Activated CD4-positive, alpha-beta T cell treated with anti-CD3 and anti-CD28 coated beads for 36 hours (primary cell): ENCODE measurements around the gene CDSN. TPM values are rescaled to one million over a fixed set of nuclear protein-coding genes. Genes with fewer than 3 reads are reported as not detected.
A peak's percentile ranks its signal among the peaks of the same experiment; 100 is the strongest.

Experiments
- ATAC-seq: fragments of 200-7000 bp; cut with Tn5 transposase; one replicate; pipeline ENCODE4 v1.10.0; 2021; ENCODE audit warnings: mild to moderate bottlenecking, moderate library complexity
- CTCF ChIA-PET: fragments of 350-600 bp; sonication (Branson Sonifier 250); formaldehyde crosslinking; loops from one replicate; lab custom pipeline; 2021; ENCODE audit warnings: antibody characterized with exemption; lab: Charles Lee
- POLR2A ChIA-PET: fragments of 350-600 bp; sonication (Branson Sonifier 250); formaldehyde crosslinking; loops from one replicate; lab custom pipeline; 2021; ENCODE audit warnings: antibody characterized with exemption, inconsistent platforms; lab: Charles Lee
- DNase-seq: peaks from one replicate; pipeline ENCODE4 v3.0.0-alpha.2; 2020
- H3K27ac Mint-ChIP-seq: one replicate; pipeline ENCODE4 v1.8.0; 2021; ENCODE audit warnings: mixed read lengths
- H3K27me3 Mint-ChIP-seq: one replicate; pipeline ENCODE4 v1.8.0; 2021; ENCODE audit warnings: mixed read lengths
- H3K36me3 Mint-ChIP-seq: one replicate; pipeline ENCODE4 v1.8.0; 2021; ENCODE audit warnings: low read depth, mixed read lengths
- H3K4me1 Mint-ChIP-seq: one replicate; pipeline ENCODE4 v1.8.0; 2021; ENCODE audit warnings: mixed read lengths
- H3K4me3 Mint-ChIP-seq: one replicate; pipeline ENCODE4 v1.8.0; 2021; ENCODE audit warnings: mild to moderate bottlenecking, moderate library complexity, mixed read lengths
- H3K9me3 Mint-ChIP-seq: one replicate; pipeline ENCODE4 v1.8.0; 2021; ENCODE audit warnings: low read depth, mixed read lengths
- intact Hi-C, 2 experiments: fragments of 100-400 bp; cut with DNase I in 1 of 2; cut with micrococcal nuclease in 1 of 2; formaldehyde crosslinking; loops; one replicate each; pipeline versions ENCODE4 v1.14.2 to v1.15.1; 2022 to 2024; cut with DNase I, micrococcal nuclease
- total RNA-seq, 2 experiments: library from RNA; stranded (reverse); gene quantifications; one replicate each; pipeline ENCODE4 v1.2.3, GENCODE V29; 2021

Gene CDSN
- total RNA-seq, 2 experiments from 2014 or later: not detected

- POLR2A ChIA-PET: no interaction called here
- Mint-ChIP-seq H3K4me1 (no peaks in the 10 kb centered on the region), H3K27me3 (peaks cover 2% of the 10 kb centered on the region), H3K36me3 (no peaks in the 10 kb centered on the region), H3K9me3 (no peaks in the 10 kb centered on the region), H3K4me3 (no peak overlapping the region), H3K27ac (no peak overlapping the region)
- CTCF ChIA-PET: interaction anchor here (1.0 to 1.2 kb wide), 3 partner anchors 12 to 574 kb away, joined by 3 to 5 read pairs (median 3); no protein-coding TSS in a partner anchor
- no peak for ATAC-seq
- no peak for DNase-seq
- intact Hi-C loops: no loop called here
Observed at GRCh38 chr6:31114970-31115849, 5.0 kb downstream of the CDSN start.

GRCh38 chr6:31114541-31114878, 5.7 kb downstream of the CDSN start, which contains the start of gene PSORS1C1:
TSS of gene PSORS1C1 (plus strand) at chr6:31114800. CDS start at chr6:31129633, 14,833 bp downstream.
- POLR2A ChIA-PET: no interaction called here
- H3K27me3 Mint-ChIP-seq: peaks cover 2% of the 10 kb centered on the region
- H3K36me3 Mint-ChIP-seq: no peaks in the 10 kb centered on the region
- H3K4me3 Mint-ChIP-seq: no peak within 1 kb of the TSS
- H3K27ac Mint-ChIP-seq: no peak within 1 kb of the TSS
- no peak for DNase-seq
- ATAC-seq: no peak
- CTCF ChIA-PET: interaction anchor here (1.0 kb wide), 1 partner anchor 13 kb away, joined by 3 read pairs; no protein-coding TSS in a partner anchor
- H3K4me1 Mint-ChIP-seq: no peaks in the 10 kb centered on the region
- intact Hi-C loops: no loop called here
- H3K9me3 Mint-ChIP-seq: no peaks in the 10 kb centered on the region

- intact Hi-C loops: no loop called here
- no peaks in the 10 kb centered on the region for H3K9me3 Mint-ChIP-seq
- H3K4me1 Mint-ChIP-seq: no peaks in the 10 kb centered on the region
- DNase-seq (no peak), ATAC-seq (no peak)
- ChIA-PET CTCF (interaction anchor here (0.8 to 2.0 kb wide), 3 partner anchors 13 to 34 kb away, joined by 3 to 8 read pairs (median 3); no protein-coding TSS in a partner anchor), POLR2A (no interaction called here)
- no peak overlapping the region for H3K27ac Mint-ChIP-seq
- H3K36me3 Mint-ChIP-seq: no peaks in the 10 kb centered on the region
- no peak overlapping the region for H3K4me3 Mint-ChIP-seq
- peaks cover 2% of the 10 kb centered on the region for H3K27me3 Mint-ChIP-seq
Observed at GRCh38 chr6:31113861-31114540, 6.2 kb downstream of the CDSN start.

GRCh38 chr6:31112478-31112877, 7.8 kb downstream of the CDSN start, which contains the start of gene C6orf15:
TSS of gene C6orf15 (minus strand) at chr6:31112575. CDS start at chr6:31112555, 20 bp downstream.
- no peak within 1 kb of the TSS for H3K4me3 Mint-ChIP-seq
- no peak for ATAC-seq
- no peaks in the 10 kb centered on the region for H3K9me3 Mint-ChIP-seq
- no peaks in the 10 kb centered on the region for H3K4me1 Mint-ChIP-seq
- no peak for DNase-seq
- intact Hi-C loops: no loop called here
- ChIA-PET POLR2A (no interaction called here), CTCF (interaction anchor here (0.5 to 2.0 kb wide), 3 partner anchors 33 to 1201 kb away, joined by 3 to 8 read pairs (median 4); no protein-coding TSS in a partner anchor)
- H3K27ac Mint-ChIP-seq: no peak within 1 kb of the TSS
- H3K36me3 Mint-ChIP-seq: no peaks in the 10 kb centered on the region
- H3K27me3 Mint-ChIP-seq: no peaks in the 10 kb centered on the region

GRCh38 chr6:31111712-31112111, 8.5 kb downstream of the CDSN start:
- intact Hi-C loops: no loop called here
- POLR2A ChIA-PET: no interaction called here

GRCh38 chr6:31110825-31111582, 9.2 kb downstream of the CDSN start:
- Mint-ChIP-seq H3K4me3 (no peak overlapping the region), H3K27ac (no peak overlapping the region), H3K27me3 (no peaks in the 10 kb centered on the region), H3K9me3 (no peaks in the 10 kb centered on the region), H3K36me3 (no peaks in the 10 kb centered on the region), H3K4me1 (no peaks in the 10 kb centered on the region)
- CTCF ChIA-PET: interaction anchor here (0.6 to 1.0 kb wide), 2 partner anchors 32 to 410 kb away, joined by 3 read pairs; no protein-coding TSS in a partner anchor
- ATAC-seq: no peak
- POLR2A ChIA-PET: no interaction called here
- intact Hi-C loops: no loop called here
- DNase-seq: no peak

More at GRCh38 chr6:31111712-31112111, 8.5 kb downstream of the CDSN start:
- CTCF ChIA-PET: interaction anchor here (2.0 kb wide), 1 partner anchor 32 kb away, joined by 8 read pairs; no protein-coding TSS in a partner anchor
- Mint-ChIP-seq H3K9me3 (no peaks in the 10 kb centered on the region), H3K36me3 (no peaks in the 10 kb centered on the region), H3K4me1 (no peaks in the 10 kb centered on the region), H3K27ac (no peak overlapping the region), H3K4me3 (no peak overlapping the region), H3K27me3 (no peaks in the 10 kb centered on the region)
- ATAC-seq: no peak
- DNase-seq: no peak

GRCh38 chr6:31107052-31107451, 13.2 kb downstream of the CDSN start:
- intact Hi-C loops: no loop called here
- peak; percentile 61 for ATAC-seq
- Mint-ChIP-seq H3K27ac (no peak overlapping the region), H3K4me1 (no peaks in the 10 kb centered on the region), H3K9me3 (no peaks in the 10 kb centered on the region), H3K4me3 (no peak overlapping the region), H3K36me3 (no peaks in the 10 kb centered on the region), H3K27me3 (no peaks in the 10 kb centered on the region)
- POLR2A ChIA-PET: no interaction called here
- no peak for DNase-seq
- CTCF ChIA-PET: no interaction called here

GRCh38 chr6:31103136-31103535, 17.1 kb downstream of the CDSN start:
- Mint-ChIP-seq H3K27ac (no peak overlapping the region), H3K36me3 (no peaks in the 10 kb centered on the region), H3K4me3 (no peak overlapping the region), H3K4me1 (no peaks in the 10 kb centered on the region), H3K27me3 (no peaks in the 10 kb centered on the region), H3K9me3 (no peaks in the 10 kb centered on the region)
- ATAC-seq (no peak), DNase-seq (no peak)
- ChIA-PET POLR2A (no interaction called here), CTCF (interaction anchor here (1.1 to 2.0 kb wide), 5 partner anchors 10 to 263 kb away, joined by 3 to 10 read pairs (median 4); no protein-coding TSS in a partner anchor)
- intact Hi-C loops: no loop called here

GRCh38 chr6:31098449-31098938, 21.8 kb downstream of the CDSN start:
- DNase-seq (no peak), ATAC-seq (no peak)
- ChIA-PET CTCF (interaction anchor here (0.6 to 2.2 kb wide), 3 partner anchors 11 to 183 kb away, joined by 3 to 5 read pairs (median 3); no protein-coding TSS in a partner anchor), POLR2A (no interaction called here)
- Mint-ChIP-seq H3K9me3 (no peaks in the 10 kb centered on the region), H3K27ac (no peak overlapping the region), H3K4me1 (peaks cover 38% of the 10 kb centered on the region), H3K27me3 (no peaks in the 10 kb centered on the region), H3K4me3 (no peak overlapping the region), H3K36me3 (no peaks in the 10 kb centered on the region)
- intact Hi-C loops: no loop called here

GRCh38 chr6:31096656-31097055, 23.6 kb downstream of the CDSN start:
- ChIA-PET CTCF (interaction anchor here (0.7 to 2.0 kb wide), 3 partner anchors 9 to 713 kb away, joined by 3 to 12 read pairs (median 4); no protein-coding TSS in a partner anchor), POLR2A (no interaction called here)
- intact Hi-C loops: no loop called here

More at GRCh38 chr6:31096656-31097055, 23.6 kb downstream of the CDSN start:
- Mint-ChIP-seq H3K36me3 (no peaks in the 10 kb centered on the region), H3K9me3 (no peaks in the 10 kb centered on the region), H3K4me1 (peaks cover 41% of the 10 kb centered on the region), H3K27me3 (no peaks in the 10 kb centered on the region), H3K4me3 (no peak overlapping the region), H3K27ac (no peak overlapping the region)
- ATAC-seq (no peak), DNase-seq (no peak)
